HUES6 (cell line): ENCODE results near the gene RAD9A.

ENCODE experiments used
- H3K27ac ChIP-seq: 2 replicates; pipeline ENCODE4 v1.7.0; 2013; ENCODE audit warnings: low read depth, mild to moderate bottlenecking, low read length, inconsistent platforms
- H3K27me3 ChIP-seq: 2 replicates; pipeline ENCODE4 v1.6.1; 2013; ENCODE audit warnings: low read length; ENCODE audit not compliant: control insufficient read depth, insufficient read depth
- H3K36me3 ChIP-seq: 2 replicates; pipeline ENCODE4 v1.6.1; 2013; ENCODE audit warnings: low read length; ENCODE audit not compliant: control insufficient read depth, insufficient read depth
- H3K4me1 ChIP-seq: 2 replicates; pipeline ENCODE4 v1.6.1; 2013; ENCODE audit warnings: low read length; ENCODE audit not compliant: control insufficient read depth, insufficient read depth
- H3K4me3 ChIP-seq: 2 replicates; pipeline ENCODE4 v1.5.1; 2013; ENCODE audit warnings: low read depth, low read length
- H3K9ac ChIP-seq: one replicate; pipeline ENCODE4 v1.6.1; 2013; ENCODE audit warnings: mild to moderate bottlenecking, low read length
- H3K9me3 ChIP-seq: 2 replicates; pipeline ENCODE4 v1.6.1; 2013; ENCODE audit warnings: low read depth, low read length; ENCODE audit not compliant: control insufficient read depth, insufficient read depth

Gene RAD9A

DNA sequence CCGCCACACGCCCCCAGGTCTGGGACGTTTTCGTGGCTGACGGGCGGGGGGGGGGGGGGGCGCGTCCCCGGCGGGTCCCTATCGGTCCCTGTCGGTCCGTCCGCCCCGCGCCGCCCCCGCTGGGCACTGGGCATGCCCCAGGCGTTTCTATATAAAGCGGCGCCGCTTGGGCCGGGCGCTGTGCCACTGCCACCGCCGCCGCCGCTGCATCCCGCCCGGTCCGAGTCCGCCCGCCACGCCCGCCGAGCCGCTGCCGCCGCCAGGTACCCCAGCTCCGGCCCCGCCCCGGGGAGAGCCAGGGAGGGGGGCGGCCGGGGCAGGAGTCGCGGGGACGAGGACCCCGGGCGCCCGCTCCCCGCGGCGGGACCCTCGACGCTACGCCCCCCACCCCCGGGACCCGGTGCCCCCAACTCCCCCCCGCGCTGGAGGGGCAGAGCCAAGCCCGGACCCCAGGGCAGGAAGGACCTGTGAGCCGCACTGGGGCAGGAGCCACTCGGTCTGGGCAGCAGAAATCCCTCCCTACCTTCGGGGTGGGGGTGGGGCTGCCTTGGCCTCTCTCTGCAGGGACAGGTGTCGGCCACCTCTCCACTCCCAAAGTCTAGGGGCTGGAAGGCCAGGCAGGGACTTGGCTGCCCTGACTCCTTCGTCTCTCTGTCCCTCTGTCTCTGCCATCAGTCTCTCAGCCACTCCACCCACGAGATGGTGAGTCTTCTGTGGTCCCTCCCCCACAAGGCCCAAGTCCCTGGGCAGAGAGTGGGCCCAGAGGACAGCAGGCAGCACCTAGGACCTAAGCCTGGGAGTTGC is 23.9 kb downstream of the RAD9A start, which contains the start of gene CARNS1:
Gene CARNS1 (plus strand): TSS at position 178 of the 804 bp plus-strand sequence. CDS start 522 bp downstream, at position 700.
- Histone ChIP-seq H3K27me3 (peaks cover 49% of the 10 kb centered on the region), H3K4me1 (peaks cover 26% of the 10 kb centered on the region), H3K36me3 (no peaks in the 10 kb centered on the region), H3K4me3 (peak within 1 kb of the TSS; percentile 54), H3K9ac (no peak within 1 kb of the TSS), H3K27ac (no peak within 1 kb of the TSS), H3K9me3 (no peaks in the 10 kb centered on the region)

GRCh38 chr11:67416416-67417335 is 24.9 kb downstream of the RAD9A start:
- Histone ChIP-seq H3K27ac (no peak overlapping the region), H3K4me3 (no peak overlapping the region), H3K4me1 (peaks cover 24% of the 10 kb centered on the region), H3K9me3 (no peaks in the 10 kb centered on the region), H3K27me3 (peaks cover 46% of the 10 kb centered on the region), H3K9ac (no peak overlapping the region), H3K36me3 (no peaks in the 10 kb centered on the region)

DNA sequence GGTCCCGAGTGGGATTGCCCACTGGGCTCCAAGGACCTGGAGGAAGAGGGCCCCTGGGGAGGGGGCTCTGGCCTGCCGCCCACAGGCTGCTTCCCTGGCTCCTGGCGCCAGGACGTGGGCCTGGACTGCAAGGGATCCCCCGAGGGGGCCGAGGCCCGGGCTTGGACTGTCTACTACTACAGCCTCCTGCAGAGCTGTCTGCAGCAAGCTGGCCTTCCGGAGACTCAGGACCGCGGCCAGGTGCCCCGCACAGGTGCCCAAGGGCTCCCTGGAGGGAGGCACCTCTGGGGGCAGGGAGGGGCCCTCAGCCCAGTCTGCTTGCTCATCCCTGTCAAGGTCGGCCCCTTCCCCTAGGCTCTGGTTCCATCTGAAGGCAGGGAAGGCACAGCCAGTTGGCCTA is 25.6 kb downstream of the RAD9A start:
- Histone ChIP-seq H3K27ac (no peak overlapping the region), H3K36me3 (no peaks in the 10 kb centered on the region), H3K9me3 (no peaks in the 10 kb centered on the region), H3K9ac (no peak overlapping the region), H3K4me3 (no peak overlapping the region), H3K27me3 (peaks cover 41% of the 10 kb centered on the region), H3K4me1 (peaks cover 24% of the 10 kb centered on the region)

- Histone ChIP-seq H3K4me1 (peaks cover 24% of the 10 kb centered on the region), H3K36me3 (no peaks in the 10 kb centered on the region), H3K4me3 (no peak overlapping the region), H3K27me3 (peaks cover 30% of the 10 kb centered on the region), H3K9ac (no peak overlapping the region), H3K9me3 (no peaks in the 10 kb centered on the region), H3K27ac (no peak overlapping the region)
Measured at GRCh38 chr11:67418476-67419281, 26.9 kb downstream of the RAD9A start.

- Histone ChIP-seq H3K27ac (no peak overlapping the region), H3K9me3 (no peaks in the 10 kb centered on the region), H3K4me1 (peaks cover 24% of the 10 kb centered on the region), H3K4me3 (no peak overlapping the region), H3K27me3 (peaks cover 27% of the 10 kb centered on the region), H3K36me3 (no peaks in the 10 kb centered on the region), H3K9ac (no peak overlapping the region)
Measured at GRCh38 chr11:67419325-67420049, 27.7 kb downstream of the RAD9A start.

GRCh38 chr11:67420147-67420645 is 28.4 kb downstream of the RAD9A start:
- H3K9me3 ChIP-seq: no peaks in the 10 kb centered on the region
- H3K4me3 ChIP-seq: peak overlapping the region; percentile 73
- H3K4me1 ChIP-seq: peaks cover 20% of the 10 kb centered on the region
- H3K27me3 ChIP-seq: peaks cover 20% of the 10 kb centered on the region
- H3K9ac ChIP-seq: peak overlapping the region; percentile 66
- no peaks in the 10 kb centered on the region for H3K36me3 ChIP-seq
- no peak overlapping the region for H3K27ac ChIP-seq

DNA sequence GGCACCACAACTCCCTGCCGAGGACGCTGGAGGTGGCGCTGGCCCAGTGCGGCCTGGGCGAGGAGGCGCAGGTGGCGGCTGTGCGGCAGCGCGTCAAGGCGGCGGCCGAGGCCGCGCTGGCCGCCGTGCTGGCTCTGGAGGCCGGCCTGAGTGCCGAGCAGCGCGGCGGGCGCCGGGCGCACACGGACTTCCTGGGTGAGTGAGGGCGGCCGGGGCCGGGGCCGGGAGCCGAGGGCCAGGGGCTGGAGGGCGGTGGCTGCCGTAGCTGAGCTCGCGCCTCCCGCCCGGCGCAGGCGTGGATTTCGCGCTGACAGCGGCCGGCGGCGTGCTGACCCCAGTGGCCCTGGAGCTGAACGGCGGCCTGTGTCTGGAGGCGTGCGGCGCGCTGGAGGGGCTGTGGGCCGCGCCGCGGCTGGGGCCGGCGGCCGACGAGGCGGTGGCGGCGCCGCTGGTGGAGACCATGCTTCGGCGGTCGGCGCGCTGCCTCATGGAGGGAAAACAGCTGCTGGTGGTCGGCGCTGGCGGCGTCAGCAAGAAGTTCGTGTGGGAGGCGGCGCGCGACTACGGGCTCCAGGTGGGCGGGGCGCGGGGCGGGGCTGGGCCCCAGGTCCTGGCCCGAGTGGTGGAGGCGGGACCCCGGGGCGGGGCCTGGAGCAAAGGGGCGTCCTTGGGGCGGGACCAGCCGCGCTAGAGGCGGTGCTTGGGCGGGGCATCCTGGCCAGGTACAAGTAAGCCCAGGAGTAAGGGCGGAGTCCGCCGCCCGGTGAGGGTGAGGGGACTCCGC is 29.1 kb downstream of the RAD9A start:
- peak overlapping the region; percentile 73 for H3K4me3 ChIP-seq
- H3K9me3 ChIP-seq: no peaks in the 10 kb centered on the region
- no peak overlapping the region for H3K27ac ChIP-seq
- H3K36me3 ChIP-seq: no peaks in the 10 kb centered on the region
- H3K27me3 ChIP-seq: peaks cover 18% of the 10 kb centered on the region; the same call in 1 of the 2 replicates
- H3K9ac ChIP-seq: peak overlapping the region; percentile 66
- H3K4me1 ChIP-seq: peaks cover 18% of the 10 kb centered on the region

DNA sequence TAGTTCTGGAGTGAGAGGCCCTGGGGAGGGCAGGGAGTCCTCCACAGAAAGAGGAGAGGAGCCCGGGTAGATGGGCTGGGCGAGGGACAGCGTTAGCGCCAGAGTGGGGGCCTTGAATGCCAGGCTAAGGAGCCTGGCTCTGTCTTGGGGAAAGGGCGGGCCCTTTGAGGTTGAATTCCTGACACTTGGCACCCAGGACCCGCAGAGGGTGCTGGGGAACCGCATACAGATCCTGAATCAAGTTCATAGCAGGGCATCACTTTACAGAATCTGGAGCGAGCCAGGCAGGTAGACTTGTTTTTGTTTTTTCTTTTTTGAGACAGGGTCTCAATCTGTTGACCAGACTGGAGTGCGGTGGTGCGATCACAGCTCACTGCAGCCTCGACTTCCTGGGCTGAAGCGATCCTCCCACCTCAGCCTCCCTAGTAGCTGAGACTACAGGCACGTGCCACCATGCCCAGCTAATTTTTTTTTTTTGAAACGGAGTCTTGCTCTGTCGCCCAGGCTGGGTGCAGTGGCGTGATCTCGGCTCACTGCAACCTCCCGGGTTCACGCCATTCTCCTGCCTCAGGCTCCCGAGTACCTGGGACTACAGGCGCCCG is 29.7 kb downstream of the RAD9A start:
- Histone ChIP-seq H3K27me3 (peaks cover 16% of the 10 kb centered on the region; the same call in 1 of the 2 replicates), H3K4me1 (peaks cover 13% of the 10 kb centered on the region), H3K9ac (no peak overlapping the region), H3K9me3 (no peaks in the 10 kb centered on the region), H3K36me3 (no peaks in the 10 kb centered on the region), H3K4me3 (peak overlapping the region; percentile 73), H3K27ac (no peak overlapping the region)

DNA sequence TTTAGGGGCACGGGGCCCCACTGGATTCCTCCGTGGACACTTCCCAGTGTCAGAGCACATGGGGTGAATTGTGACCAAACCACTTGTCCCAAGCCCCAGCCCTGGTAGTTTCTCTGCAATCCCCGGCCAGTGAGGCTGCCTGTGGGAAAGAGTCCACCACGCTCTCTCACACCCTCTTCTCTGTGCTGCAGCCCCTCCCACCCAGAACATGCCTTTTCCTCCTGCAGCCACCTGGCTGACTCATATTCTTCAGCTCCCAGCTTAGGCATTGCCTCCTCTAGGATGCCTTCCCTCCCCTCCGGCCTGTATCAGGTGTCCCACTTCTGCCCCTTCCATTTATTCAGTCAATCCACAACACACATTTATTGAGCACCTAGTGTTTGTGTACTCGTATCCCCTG is 31.1 kb downstream of the RAD9A start:
- Histone ChIP-seq H3K36me3 (no peaks in the 10 kb centered on the region), H3K9ac (no peak overlapping the region), H3K4me1 (peaks cover 7% of the 10 kb centered on the region; the same call in 1 of the 2 replicates), H3K27me3 (peaks cover 16% of the 10 kb centered on the region; the same call in 1 of the 2 replicates), H3K4me3 (no peak overlapping the region), H3K9me3 (no peaks in the 10 kb centered on the region), H3K27ac (no peak overlapping the region)
